PC-9 (cell line): ENCODE data around the gene RNF17. TPM values are rescaled to one million over a fixed set of nuclear protein-coding genes. Genes with fewer than 3 reads are reported as not detected.

Experiments
- BruUV-seq: library from RNA; stranded (reverse); fragments of 400-500 nt; replicated peaks from 2 replicates; lab custom pipeline; 2021; lab: Mats Ljungman, UMichigan
- CTCF ChIA-PET: fragments of 300-600 bp; sonication (Branson Sonifier 250); formaldehyde crosslinking; loops from one replicate; lab custom pipeline; 2022; ENCODE audit warnings: antibody characterized with exemption; lab: Charles Lee
- POLR2A ChIA-PET: fragments of 300-600 bp; sonication (Branson Sonifier 250); formaldehyde crosslinking; loops from one replicate; lab custom pipeline; 2022; ENCODE audit warnings: antibody characterized with exemption; ENCODE audit not compliant: unreplicated experiment; lab: Charles Lee
- DNase-seq, 2 experiments: peaks; one replicate each; pipeline versions ENCODE4 v3.0.0 to v3.0.0-alpha.2; 2015 to 2022; ENCODE audit warnings: mixed read lengths in 1 of 2
- H2AFZ ChIP-seq: fragments of 200-600 bp; sonication (generic); 2 replicates; pipeline ENCODE4 v1.8.1; 2017; ENCODE audit warnings: antibody characterized with exemption
- H3F3A ChIP-seq: fragments of 200-600 bp; sonication (generic); 2 replicates; pipeline ENCODE4 v1.8.1; 2017; ENCODE audit warnings: antibody characterized with exemption, mild to moderate bottlenecking, low read depth; ENCODE audit not compliant: insufficient read depth
- H3K27ac ChIP-seq: fragments of 200-600 bp; sonication (generic); 2 replicates; pipeline ENCODE4 v1.6.1; 2016; ENCODE audit warnings: mixed run types
- H3K27me3 ChIP-seq: fragments of 200-600 bp; sonication (generic); 2 replicates; pipeline ENCODE4 v1.6.1; 2016; ENCODE audit warnings: low read depth, mixed run types; ENCODE audit not compliant: insufficient read depth
- H3K36me3 ChIP-seq: fragments of 200-600 bp; sonication (generic); 2 replicates; pipeline ENCODE4 v1.6.1; 2016; ENCODE audit warnings: low read depth, mixed run types
- H3K4me1 ChIP-seq: fragments of 200-600 bp; sonication (generic); replicated peaks from 2 replicates; pipeline ENCODE4 v1.6.1; 2016; ENCODE audit warnings: mixed run types; ENCODE audit not compliant: insufficient read depth
- H3K4me2 ChIP-seq: fragments of 200-600 bp; sonication (generic); 2 replicates; pipeline ENCODE4 v1.6.1; 2017; ENCODE audit warnings: mixed run types
- H3K4me3 ChIP-seq: fragments of 200-600 bp; sonication (generic); 2 replicates; pipeline ENCODE4 v1.6.1; 2016; ENCODE audit warnings: mixed run types
- H3K79me2 ChIP-seq: fragments of 200-600 bp; sonication (generic); 2 replicates; pipeline ENCODE4 v1.6.1; 2017; ENCODE audit warnings: low read depth, mixed run types
- H3K9me2 ChIP-seq: fragments of 200-600 bp; sonication (generic); 2 replicates; pipeline ENCODE4 v1.8.1; 2017; ENCODE audit warnings: mild to moderate bottlenecking; ENCODE audit not compliant: insufficient read depth
- H3K9me3 ChIP-seq: fragments of 200-600 bp; sonication (generic); 2 replicates; pipeline ENCODE4 v1.8.1; 2016; ENCODE audit warnings: low read depth; ENCODE audit not compliant: insufficient read depth
- H4K20me1 ChIP-seq: fragments of 200-600 bp; sonication (generic); 2 replicates; pipeline ENCODE4 v1.8.1; 2017; ENCODE audit not compliant: insufficient read depth
- EZH2 ChIP-seq: fragments of 200-600 bp; sonication (generic); IDR thresholded peaks from 2 replicates; pipeline ENCODE4 v1.8.0; 2017; ENCODE audit warnings: antibody characterized with exemption, low read depth
- intact Hi-C: fragments of 100-400 bp; cut with micrococcal nuclease; formaldehyde crosslinking; loops from one replicate; pipeline ENCODE4 v1.10.0; 2022; ENCODE audit not compliant: unreplicated experiment
- total RNA-seq: library from RNA; stranded (reverse); gene quantifications from 2 replicates; pipeline ENCODE4 v1.2.3, GENCODE V29; 2021
- TF ChIP-seq, protein P1 (sequence below): fragments of 200-600 bp; sonication (generic); conservative IDR thresholded peaks from 2 replicates; pipeline ENCODE4 v1.6.1; 2017; ENCODE audit warnings: mixed run types, antibody characterized with exemption, mild to moderate bottlenecking, moderate library complexity

RNF17 gene
- total RNA-seq, 1 experiment from 2014 or later: not detected

DNA sequence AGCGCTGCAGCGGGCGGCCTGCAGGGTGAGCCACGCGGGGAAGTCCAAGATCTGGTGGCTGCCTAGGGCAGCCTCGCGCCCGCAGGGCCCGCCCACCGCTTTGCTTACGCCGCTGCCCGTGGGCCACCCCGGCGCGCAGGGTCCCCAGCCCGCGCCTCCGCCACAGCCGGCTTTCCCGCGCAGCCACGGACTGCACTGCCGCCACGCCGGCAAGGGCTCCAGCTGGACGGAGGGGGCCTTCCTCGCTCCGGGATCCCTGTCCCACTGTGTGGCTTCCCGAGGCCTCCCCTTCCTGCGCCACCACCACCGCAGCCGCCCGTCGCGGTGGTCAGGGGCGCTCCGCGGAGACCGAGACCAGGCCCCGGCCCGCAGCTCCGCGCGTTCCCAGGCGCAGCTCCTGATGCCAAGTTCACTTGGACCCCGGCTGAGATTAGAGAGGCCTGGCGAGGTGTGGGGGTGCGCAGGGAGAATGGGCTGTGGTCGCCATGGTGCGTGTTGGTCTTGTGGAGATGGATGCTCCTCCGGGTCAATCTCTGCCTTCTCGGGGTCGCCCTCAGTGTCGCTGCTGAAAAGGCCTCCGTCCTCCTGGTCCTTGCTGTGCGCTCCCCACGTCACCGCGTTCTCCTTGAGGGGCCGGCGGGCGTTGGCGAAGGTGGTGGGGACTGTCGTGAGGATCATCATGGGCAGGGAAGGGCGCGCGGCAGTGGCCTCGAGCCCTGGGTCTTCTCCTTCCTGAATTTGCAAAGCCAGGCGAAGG, 17.9 kb upstream of the RNF17 start:
- Histone ChIP-seq H2AFZ (no peak overlapping the region), H3K4me3 (no peak overlapping the region), H3F3A (no peaks in the 10 kb centered on the region), H3K36me3 (no peaks in the 10 kb centered on the region), H4K20me1 (no peaks in the 10 kb centered on the region), H3K27ac (no peak overlapping the region), H3K9me3 (no peaks in the 10 kb centered on the region), H3K27me3 (0 out of 2 replicates have a peak, but pooled peaks cover 10% of the 10 kb centered on the region), H3K9me2 (no peaks in the 10 kb centered on the region), H3K4me2 (no peak overlapping the region), H3K79me2 (no peaks in the 10 kb centered on the region), H3K4me1 (no peaks in the 10 kb centered on the region)
- CTCF ChIA-PET: no interaction called here
- TF ChIP-seq EZH2: no peak
- TF ChIP-seq, protein P1, sequence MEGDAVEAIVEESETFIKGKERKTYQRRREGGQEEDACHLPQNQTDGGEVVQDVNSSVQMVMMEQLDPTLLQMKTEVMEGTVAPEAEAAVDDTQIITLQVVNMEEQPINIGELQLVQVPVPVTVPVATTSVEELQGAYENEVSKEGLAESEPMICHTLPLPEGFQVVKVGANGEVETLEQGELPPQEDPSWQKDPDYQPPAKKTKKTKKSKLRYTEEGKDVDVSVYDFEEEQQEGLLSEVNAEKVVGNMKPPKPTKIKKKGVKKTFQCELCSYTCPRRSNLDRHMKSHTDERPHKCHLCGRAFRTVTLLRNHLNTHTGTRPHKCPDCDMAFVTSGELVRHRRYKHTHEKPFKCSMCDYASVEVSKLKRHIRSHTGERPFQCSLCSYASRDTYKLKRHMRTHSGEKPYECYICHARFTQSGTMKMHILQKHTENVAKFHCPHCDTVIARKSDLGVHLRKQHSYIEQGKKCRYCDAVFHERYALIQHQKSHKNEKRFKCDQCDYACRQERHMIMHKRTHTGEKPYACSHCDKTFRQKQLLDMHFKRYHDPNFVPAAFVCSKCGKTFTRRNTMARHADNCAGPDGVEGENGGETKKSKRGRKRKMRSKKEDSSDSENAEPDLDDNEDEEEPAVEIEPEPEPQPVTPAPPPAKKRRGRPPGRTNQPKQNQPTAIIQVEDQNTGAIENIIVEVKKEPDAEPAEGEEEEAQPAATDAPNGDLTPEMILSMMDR: no peak
- intact Hi-C loops: no loop called here
- no TSS peak for BruUV-seq
- no peak for DNase-seq
- POLR2A ChIA-PET: no interaction called here

GRCh38 chr13:24746618-24747247, 17.2 kb upstream of the RNF17 start:
- DNase-seq: no peak
- no peak overlapping the region for H3K4me3 ChIP-seq
- POLR2A ChIA-PET: no interaction called here

DNA sequence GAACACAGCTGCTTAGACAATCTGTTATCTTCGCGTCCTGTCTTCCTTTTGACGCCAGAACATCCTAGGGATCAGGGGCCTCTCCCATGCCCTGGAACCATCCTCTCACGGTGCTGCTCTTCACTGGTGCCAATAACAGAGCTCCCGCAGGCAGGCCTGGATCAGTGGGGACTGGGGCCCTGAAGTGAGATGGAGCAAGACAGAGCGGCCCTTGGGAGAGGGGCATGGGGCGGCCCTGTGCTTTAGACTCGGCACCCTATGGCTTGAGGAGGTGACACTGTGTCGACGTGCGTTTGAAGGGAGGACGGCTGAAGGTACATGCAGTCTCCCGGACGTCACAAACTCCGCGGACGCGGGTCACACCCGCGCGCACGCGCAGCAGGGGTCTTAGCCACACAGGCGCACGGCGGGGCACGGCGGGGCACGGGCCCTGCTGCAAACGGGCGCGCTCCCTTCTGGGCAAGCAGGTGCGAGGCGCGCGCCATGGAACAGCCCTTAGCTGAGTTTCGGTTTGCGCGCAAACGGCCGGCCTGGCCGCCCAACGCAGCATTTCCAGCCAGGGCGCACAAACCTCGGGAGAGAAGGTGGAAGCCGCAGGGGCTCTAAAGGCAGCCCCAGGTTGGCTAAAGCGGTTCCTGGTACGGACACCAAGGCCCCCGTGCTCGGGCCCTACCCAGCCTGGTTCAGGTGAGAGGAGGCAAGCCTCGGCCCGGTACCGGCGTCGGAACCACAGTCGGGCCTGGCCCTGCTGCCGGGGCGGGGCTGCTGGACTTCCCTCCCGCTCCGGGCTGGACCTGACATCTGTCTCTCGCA, 16.5 kb upstream of the RNF17 start:
- BruUV-seq: no TSS peak
- no peaks in the 10 kb centered on the region for H3K4me1 ChIP-seq
- no peaks in the 10 kb centered on the region for H3K9me3 ChIP-seq
- ChIA-PET POLR2A (no interaction called here), CTCF (no interaction called here)
- DNase-seq: no peak
- H3K27ac ChIP-seq: no peak overlapping the region
- no peak overlapping the region for H3K4me2 ChIP-seq
- no peaks in the 10 kb centered on the region for H4K20me1 ChIP-seq
- no peak overlapping the region for H3K4me3 ChIP-seq
- intact Hi-C loops: no loop called here
- H3K36me3 ChIP-seq: no peaks in the 10 kb centered on the region
- 0 out of 2 replicates have a peak, but pooled peaks cover 10% of the 10 kb centered on the region for H3K27me3 ChIP-seq
- H3K9me2 ChIP-seq: no peaks in the 10 kb centered on the region
- no peak overlapping the region for H2AFZ ChIP-seq
- no peaks in the 10 kb centered on the region for H3F3A ChIP-seq
- TF ChIP-seq, protein P1: no peak
- no peak for TF ChIP-seq EZH2
- H3K79me2 ChIP-seq: no peaks in the 10 kb centered on the region

More at GRCh38 chr13:24746618-24747247, 17.2 kb upstream of the RNF17 start:
- no peaks in the 10 kb centered on the region for H3K4me1 ChIP-seq
- no peaks in the 10 kb centered on the region for H3K9me3 ChIP-seq
- intact Hi-C loops: no loop called here
- no peaks in the 10 kb centered on the region for H4K20me1 ChIP-seq
- no peaks in the 10 kb centered on the region for H3K79me2 ChIP-seq
- TF ChIP-seq, protein P1: no peak
- no peaks in the 10 kb centered on the region for H3K9me2 ChIP-seq
- no peak overlapping the region for H2AFZ ChIP-seq
- CTCF ChIA-PET: no interaction called here
- no peaks in the 10 kb centered on the region for H3K36me3 ChIP-seq
- no peaks in the 10 kb centered on the region for H3F3A ChIP-seq
- no peak overlapping the region for H3K4me2 ChIP-seq
- H3K27me3 ChIP-seq: 0 out of 2 replicates have a peak, but pooled peaks cover 10% of the 10 kb centered on the region
- H3K27ac ChIP-seq: no peak overlapping the region
- no TSS peak for BruUV-seq
